HG03354 (cell line): Measurements from ENCODE around the gene CHIC2.

Experiments
- ATAC-seq: cut with Tn5 transposase; IDR thresholded peaks from one replicate; pipeline ENCODE4 v1.9.1; 2021; ENCODE audit warnings: mild to moderate bottlenecking; ENCODE audit not compliant: unreplicated experiment, poor library complexity, severe bottlenecking

The CHIC2 gene

DNA sequence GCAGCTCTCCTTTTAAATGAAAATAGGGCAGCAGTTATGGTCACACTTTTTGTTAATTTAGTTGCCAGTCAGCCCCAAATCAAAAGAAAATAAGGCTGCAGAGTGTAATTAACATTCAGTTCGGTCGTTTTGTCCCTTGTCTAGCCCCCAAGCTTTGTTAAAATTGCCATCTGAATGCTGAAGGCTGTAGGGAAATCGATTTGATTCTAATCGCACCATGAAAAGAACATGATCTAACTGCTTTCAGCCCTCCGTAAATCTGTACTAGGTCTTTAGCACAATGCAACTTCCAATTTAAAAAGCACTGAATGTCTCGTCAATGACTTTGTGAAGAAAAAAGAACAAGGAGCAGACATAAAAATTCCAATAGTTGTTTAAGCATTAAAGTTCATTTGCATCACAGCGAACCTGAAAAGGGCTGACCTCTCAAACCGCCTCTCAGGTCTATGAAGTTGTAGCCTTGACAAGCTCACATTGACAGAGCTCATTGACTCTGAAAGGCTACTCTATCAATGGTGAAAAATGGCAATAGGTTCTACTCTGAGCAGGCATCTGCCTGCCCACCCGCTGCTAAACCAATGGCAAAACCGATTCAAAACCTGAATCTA, 48.9 kb downstream of the CHIC2 start:
- ATAC-seq: no peak

DNA sequence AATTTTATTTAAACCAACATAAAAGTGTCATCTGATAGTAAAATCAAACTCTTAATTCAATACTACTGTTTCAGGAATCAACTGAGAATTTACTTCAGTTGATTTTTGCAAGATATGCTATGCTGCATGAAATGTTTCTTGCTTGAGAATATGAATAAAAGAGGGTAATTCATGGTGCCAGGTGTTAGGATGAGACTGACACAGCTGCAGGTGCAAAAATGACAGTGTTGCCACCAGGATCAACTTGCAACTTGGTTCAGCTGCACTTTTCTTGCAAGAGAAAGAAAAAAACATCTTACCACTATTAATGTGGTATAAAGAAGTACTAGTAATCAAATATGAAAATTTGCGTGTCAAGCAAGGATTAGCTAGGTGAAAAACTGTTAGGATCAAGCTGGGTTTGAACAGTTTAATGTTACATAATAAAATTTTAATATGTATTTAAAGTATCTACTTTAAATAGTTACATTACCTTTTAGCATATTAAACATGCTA, 49.7 kb downstream of the CHIC2 start:
- ATAC-seq: no peak

DNA sequence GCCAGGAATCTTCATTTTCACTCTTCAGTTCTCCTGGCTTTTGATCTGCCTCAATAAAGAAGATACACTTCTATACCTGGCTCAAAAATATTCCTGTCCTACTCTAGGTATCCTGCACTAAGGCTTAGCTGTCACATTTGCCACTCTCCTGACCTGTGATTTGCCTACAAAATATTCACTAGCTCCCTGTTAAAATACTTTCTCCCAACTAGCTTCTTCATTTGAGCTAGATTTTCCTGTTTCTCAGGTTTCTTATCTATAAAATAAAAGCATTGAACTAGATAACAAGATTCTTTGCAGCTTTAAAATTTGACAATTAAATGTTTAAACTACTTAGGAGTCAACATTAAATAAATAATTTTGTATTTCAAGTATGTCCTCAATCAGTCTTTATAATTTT, 53.2 kb downstream of the CHIC2 start:
- no peak for ATAC-seq

DNA sequence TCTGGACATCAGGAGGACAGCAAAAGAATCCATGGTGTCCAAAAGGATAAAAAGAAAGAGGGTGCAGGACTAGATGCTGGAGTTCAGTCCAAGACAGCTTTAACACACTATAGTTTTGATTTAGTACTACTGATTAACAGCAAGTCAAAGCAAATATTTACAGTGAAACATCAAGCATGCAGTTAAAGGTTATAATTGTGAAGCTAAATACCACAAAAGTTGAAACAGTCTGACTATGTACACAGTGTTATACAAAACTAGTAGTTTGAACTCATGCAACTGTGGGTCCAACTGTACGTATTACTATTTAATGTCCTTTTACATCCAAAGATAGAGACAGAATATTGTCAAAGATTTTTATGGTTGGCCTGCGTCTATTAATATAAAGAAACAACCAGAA, 57.6 kb downstream of the CHIC2 start:
- no peak for ATAC-seq

DNA sequence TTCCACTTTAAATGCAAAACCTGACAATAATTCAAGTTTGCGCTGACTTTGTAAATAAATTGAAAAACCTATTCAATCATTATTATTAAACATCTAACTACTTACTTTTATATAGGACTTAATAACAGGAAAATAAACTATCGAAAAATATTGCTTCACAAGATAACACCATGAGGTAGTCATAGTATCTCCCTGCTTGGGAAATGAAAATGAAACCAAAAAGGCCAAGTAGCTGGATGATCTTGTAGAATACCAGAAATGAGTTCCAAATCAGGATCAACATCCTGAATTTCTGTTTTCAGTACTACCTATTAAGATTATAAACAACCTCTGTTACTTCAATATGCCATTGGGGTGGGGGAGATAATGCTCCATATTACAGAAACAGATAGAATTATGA, 58.9 kb downstream of the CHIC2 start:
- peak; percentile 57 for ATAC-seq

DNA sequence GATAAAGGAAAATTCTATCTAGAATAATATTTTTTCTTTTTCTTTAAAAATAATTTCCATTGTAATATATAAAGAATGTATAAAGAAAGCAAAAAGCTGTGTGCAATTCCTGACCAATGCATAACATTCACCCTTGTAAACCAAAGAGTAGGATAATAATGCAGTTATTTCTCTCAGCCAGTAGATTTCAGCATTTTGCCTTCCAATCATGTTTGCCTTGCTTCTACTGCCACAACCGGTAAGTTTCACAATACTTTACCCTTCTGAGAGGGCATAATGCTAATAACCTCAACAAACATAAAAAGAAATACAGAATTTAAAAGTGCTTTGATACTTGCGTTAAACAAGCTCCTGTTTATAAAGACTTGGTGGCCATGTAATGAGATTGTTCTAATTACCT, 59.9 kb downstream of the CHIC2 start:
- ATAC-seq: no peak

DNA sequence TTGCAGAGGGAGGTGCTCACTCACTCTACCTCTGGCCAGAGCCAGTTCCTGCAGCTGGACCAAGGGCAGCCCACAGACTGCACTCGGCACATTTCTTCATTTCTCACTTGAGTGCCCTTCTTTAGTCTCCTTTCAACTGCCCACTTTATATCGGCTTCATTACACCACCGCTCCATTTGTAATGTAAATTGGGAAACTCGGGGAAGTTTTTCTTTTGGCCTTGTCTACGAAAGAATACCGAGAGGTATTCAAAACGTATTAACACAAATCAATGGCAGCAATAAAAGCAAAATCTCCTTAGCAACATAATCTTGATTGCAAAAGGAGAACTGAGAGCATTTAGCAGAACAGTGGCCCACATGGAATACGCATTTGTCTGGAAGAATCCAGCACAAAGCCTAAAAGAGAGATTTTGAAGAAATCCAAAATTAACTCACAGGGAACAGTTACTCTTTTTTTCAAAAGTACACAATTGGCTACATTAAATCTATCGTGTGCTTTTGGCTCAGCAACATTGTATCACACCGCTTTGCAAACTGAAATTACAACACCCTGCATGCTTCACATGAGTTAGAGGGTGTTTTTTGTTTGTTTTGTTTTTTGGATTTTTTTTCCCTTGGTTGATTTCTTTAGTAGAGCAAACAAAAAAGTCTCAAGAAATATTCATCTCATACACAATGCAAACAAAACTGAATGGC, 62.6 kb downstream of the CHIC2 start:
- ATAC-seq: no peak

DNA sequence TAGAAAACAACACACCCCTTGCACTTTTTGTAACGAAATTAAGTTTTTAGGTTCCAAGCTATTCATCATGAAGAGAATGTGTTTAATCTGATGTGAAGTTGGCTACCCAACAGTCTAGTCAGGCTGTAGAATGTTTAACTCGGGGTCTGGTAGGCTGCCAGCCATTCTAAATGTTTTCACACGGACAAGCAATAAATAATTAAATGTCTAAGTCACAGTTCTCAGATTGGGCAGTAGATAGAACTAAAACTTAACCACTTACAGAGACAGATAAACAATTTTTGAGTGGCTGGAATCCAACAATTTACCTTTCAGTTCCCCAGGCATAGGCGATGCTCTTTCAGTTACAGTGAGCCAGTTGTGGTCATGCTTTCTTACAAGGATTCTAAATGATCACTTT, 66.5 kb downstream of the CHIC2 start:
- no peak for ATAC-seq

DNA sequence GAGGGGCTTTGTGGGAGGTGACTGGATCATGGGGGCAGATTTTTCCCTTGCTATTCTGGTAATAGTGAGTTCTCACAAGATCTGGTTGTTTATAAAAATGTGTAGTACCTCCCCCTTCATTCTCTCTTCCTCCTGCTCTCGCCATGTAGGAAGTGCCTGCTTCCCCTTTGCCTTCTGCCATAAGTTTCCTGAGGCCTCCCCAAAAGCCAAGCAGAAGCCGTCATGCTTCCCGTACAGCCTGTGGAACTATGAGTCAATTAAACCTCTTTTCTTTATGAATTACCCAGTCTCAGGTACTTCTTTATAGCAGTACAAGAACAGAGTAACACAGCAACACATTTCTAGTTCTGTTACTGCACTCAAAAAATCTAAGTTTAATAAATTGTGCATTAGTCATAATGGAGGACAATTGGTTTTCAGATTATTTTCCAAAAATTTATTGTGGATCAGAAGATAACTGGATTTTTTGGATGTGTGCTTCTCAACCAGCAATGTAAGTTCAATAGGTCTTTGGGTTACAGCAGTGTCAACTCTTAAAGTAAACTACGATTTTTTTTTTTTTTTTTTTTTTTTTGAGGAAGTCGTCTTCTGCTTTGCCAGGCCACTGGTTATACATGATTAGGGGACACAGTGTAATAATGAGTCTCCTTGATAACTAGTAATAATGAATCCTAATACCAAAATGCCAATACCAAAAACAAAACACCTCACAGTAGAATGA, 69.9 kb downstream of the CHIC2 start:
- no peak for ATAC-seq

DNA sequence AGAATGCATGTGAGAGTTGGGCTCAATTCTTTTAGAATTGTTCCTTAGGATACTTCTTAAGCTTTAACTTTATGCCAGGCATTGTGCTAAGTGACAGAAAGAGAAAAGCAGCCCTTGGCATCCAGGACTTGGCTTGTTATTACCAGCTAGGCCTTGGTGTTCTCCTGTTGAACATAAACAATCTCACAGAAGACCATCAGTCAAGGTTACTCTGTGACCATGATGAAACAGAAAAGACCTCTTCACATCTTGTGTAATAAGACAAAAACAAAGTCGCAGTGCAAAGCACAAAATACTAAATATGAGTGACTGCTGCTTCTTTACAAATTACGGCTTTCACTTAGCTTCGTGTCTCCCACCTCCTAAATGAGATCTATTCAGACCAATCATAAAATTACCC, 71.6 kb downstream of the CHIC2 start:
- no peak for ATAC-seq

DNA sequence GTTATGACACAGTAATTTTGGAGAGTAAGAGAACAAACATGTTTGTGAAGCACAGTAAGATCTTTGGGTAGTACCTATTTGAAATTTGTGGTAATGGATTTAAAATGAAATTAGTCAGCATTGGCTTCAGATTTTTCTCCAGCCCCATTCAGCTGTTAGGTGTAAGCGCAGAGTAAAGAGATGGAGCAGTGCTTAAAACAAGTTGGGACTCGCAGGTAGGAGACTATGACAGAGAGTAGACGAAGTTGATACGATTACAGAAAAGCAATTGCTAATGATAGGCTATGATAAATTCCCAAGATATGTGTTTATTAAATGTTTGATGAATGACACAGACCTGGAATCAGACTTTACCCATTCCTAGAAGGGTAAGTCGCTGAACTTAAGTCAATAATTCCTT, 72.6 kb downstream of the CHIC2 start:
- ATAC-seq: no peak

DNA sequence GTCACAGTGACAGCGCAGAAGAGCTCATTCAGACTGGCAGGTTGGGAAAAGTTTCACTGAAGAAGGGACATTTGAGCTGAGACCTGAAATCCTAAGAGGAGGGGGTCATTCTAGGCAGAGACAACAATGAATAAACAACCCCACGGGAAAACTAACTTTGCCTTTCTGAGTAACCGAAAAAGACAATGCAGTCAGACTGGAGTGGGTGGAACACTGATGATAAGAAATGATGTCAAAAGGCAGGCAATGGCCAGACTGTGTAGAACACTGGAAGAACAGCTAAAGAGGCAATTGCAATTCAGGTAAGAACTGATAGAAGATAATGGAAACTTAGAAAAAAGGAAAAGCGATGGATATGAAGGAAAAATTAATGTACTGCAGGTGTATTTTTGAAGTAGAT, 73.8 kb downstream of the CHIC2 start:
- no peak for ATAC-seq

DNA sequence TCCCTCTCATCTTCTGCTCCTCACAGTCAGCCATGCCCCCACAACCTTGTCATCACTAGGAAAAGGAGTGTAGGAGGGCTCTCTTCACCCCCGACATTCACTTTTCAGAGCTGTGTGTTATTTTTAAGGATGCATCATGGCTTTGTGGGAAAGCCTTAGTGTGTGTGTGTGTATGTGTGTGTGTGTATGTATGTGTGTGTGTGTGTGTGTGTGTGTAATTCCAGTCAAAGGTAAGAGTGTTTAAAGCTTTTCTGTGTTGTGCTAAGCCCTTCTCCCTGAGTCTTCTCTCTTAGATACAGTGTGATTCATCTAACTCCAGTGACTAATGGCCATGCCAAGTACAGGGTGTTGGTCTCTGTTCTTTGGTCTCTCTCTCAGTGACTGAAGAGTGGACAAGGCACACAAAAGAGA, 76.6 kb downstream of the CHIC2 start:
- no peak for ATAC-seq

DNA sequence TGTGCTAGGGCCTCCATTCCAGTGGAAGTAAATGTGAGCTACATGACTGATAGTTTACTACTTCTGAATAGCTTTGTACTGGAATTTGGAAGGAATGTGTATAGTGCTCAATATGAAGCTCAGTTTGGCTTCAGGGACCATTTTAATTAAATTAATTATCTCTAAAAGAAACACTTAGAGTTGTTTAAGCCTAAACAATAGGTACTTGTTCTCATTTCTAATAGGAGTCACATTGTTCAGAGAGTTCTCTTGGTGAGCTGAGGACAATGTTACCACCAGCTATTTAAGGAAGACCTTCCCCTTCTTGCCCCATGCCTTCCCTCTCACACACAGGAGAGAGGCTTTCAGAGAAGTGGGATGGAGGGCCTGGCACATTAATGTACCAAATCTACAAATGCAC, 78.3 kb downstream of the CHIC2 start:
- ATAC-seq: no peak

DNA sequence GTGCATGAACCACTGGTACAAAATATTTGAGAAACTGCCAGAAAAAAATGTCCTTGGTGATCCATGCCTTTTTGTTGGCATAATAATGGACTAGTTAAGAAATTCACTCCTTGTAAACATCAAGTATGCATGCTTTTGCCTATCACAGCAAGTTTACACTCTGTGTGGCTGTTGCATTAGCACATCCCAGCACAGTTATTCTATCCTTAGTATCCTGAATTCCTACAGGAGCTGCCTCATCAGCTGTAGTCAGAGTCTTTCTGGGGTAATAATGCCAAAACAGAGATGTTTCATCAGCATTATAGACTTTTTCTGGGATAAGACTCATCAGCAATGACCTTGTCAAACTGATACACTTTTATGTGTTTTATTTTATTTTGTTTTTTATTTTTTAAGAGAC, 82.8 kb downstream of the CHIC2 start:
- ATAC-seq: no peak

DNA sequence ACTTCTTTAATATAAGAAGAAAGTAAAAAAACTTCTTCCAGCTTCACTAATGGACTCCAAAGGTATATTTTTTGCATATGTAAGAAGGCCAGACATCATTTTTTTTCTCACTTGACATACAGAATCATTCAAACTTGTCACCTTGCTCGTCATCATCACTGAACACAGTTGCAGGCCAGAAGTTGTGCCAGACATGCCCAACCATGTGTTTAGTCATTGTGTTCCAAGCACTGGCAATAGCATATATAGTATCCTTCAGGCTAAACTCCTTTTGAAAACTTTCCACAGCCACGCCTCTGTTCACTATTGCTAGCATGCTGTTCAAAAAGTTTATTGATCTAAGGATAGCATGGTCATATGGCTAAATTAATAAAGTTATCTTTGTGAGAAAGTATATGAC, 83.3 kb downstream of the CHIC2 start:
- no peak for ATAC-seq

DNA sequence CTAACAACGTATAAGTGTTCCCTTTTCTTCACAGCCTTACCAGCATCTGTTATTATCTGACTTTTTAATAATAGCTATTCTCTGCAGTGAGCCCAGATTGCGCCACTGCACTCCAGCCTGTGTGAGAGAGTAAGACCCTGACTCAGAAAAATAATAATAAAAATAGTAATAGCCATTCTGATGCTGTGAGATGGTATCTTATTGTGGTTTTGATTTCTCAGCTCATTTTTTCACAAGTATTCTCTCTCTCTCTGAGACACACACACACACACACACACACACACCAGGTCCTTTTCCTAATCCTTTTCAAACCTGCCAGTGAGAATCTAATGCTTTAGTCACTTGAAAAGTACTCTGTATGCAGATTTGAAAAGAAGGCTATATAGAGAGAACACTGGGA, 89.8 kb downstream of the CHIC2 start:
- ATAC-seq: no peak

DNA sequence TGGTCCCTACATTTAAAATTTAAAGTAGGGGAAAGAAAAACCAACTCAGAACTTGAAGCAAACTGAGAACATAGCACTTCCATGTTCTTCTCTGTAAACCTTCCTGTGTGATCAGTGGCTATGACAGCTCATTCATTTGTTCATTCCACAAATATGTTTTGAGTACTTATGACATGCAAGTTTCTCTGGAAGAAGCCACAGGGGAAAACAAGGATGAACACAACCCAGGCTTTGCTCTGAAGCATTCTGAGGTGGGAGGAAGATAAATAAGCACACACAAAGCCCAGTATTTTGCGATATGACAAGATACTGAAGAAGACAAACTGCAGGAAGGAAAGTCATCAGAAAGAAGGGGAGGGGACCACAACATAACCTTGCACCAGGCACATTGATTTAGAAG, 96.4 kb downstream of the CHIC2 start:
- no peak for ATAC-seq

DNA sequence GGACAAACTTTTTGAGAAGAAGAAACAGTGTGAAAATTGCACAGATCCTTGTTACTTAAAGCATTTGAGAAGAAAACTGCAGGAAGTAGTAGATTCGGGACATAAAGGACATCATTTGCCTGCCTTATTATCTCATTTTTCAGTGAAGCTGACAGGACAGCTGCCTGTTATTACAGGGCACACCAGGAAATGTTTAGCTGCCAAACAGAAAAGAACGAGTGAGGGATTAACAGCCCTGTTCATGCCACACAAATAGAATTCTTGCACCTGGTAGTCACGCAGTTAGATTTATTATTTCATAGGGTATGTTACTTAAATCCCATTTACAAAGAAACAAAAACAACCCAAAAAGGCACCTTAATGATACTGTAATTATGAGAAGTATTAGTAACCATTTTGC, 100.6 kb downstream of the CHIC2 start:
- no peak for ATAC-seq

DNA sequence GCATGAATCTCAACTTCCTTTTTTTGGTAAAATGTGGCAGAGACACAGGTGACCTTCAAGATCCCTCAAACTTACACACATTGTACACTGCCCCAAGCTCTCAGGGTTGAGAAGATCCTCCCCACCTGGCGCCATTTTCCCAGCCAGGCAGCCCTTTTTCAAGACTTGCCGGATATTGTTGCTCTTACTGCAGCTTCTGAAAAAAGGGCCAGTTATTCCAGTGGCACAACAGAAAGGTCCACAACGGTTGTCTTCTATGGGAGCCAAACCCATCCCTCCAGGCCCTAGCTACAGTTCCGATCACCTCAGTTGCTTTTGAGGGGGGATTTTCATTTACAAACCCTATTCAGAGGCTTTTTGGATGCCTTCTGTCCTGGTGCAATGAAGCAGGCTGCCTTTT, 101.1 kb downstream of the CHIC2 start:
- no peak for ATAC-seq
